ENCODE results near the gene UPK3A. TPM values are rescaled to one million over a fixed set of nuclear protein-coding genes. Genes with fewer than 3 reads are reported as not detected.
"Not testable (repeated sequence)": the region's sequence is repeated elsewhere in the genome, so short reads cannot be mapped to it uniquely, and the experiment has no call there.

UPK3A gene
- total RNA-seq, 2 donors from 2014 or later = 0.34 TPM; not detected in 1

GRCh38 chr22:45271667-45272201 is 13.0 kb upstream of the UPK3A start:
- DNase-seq = peak in 1 of 2 donors; percentile 64
- intact Hi-C loops (cut with DNase I, micrococcal nuclease) = no loop called here
- no peak for ATAC-seq

GRCh38 chr22:45272498-45272897 is 12.3 kb upstream of the UPK3A start:
- intact Hi-C loops (cut with DNase I, micrococcal nuclease) = no loop called here
- DNase-seq = no peak
- ATAC-seq = no peak

GRCh38 chr22:45273452-45274075 is 11.2 kb upstream of the UPK3A start:
- DNase-seq = peak; percentile 74 to 88
- intact Hi-C loops (cut with DNase I, micrococcal nuclease) = no loop called here
- ATAC-seq = peak; percentile 85

GRCh38 chr22:45276507-45277105 is 8.1 kb upstream of the UPK3A start:
- intact Hi-C loops (cut with DNase I, micrococcal nuclease) = no loop called here
- ATAC-seq = no peak
- no peak for DNase-seq

DNA sequence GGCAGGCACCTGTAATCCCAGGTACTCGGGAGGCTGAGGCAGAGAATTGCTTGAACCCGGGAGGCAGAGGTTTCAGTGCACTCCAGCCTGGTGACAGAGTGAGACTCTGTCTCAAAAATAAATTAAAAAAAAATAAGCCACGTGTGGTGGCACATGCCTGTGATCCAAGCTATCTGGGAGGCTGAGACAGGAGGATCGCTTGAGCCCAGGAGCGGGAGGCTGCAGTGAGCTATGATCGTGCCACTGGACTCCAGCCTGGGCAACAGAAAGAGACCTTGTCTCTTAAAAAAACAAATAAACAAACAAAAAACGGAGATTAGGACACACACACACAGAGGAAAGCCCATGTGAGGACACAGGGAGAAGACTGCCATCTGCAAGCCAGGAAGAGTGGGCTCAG is 7.0 kb upstream of the UPK3A start:
- intact Hi-C loops (cut with DNase I, micrococcal nuclease); DNase-seq; ATAC-seq: not testable (repeated sequence)

- intact Hi-C loops (cut with DNase I, micrococcal nuclease) = no loop called here
- no peak for DNase-seq
- no peak for ATAC-seq
Observed at GRCh38 chr22:45278125-45278524, 6.6 kb upstream of the UPK3A start.

DNA sequence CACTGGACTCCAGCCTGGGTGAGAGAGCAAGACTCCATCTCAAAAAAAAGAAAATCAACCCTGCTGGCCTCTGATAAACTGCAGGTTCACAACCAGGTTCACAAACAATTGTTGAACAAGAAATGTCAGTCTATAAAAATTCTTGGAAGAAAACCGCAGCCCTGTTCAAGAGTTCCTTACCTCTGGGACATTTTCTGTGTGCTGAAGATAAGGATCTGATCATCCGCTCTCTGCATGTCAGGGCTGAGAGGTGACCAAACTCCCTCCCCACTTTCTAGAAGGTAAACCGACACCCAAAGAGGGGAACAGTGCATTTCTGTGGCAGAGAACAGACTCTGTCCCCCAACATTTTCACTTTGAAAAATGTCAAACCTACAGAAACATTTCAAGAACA is 4.2 kb upstream of the UPK3A start:
- ATAC-seq (no peak), DNase-seq (no peak)
- intact Hi-C loops (cut with DNase I, micrococcal nuclease) = no loop called here

- DNase-seq = no peak
- intact Hi-C loops (cut with DNase I, micrococcal nuclease) = no loop called here
- ATAC-seq = no peak
Observed at GRCh38 chr22:45281010-45281409, 3.7 kb upstream of the UPK3A start.

- ATAC-seq (no peak), DNase-seq (no peak)
- intact Hi-C loops (cut with DNase I, micrococcal nuclease) = no loop called here
Observed at GRCh38 chr22:45285263-45286058, 712 bp downstream of the UPK3A start.

- DNase-seq = no peak
- no peak for ATAC-seq
- intact Hi-C loops (cut with DNase I, micrococcal nuclease) = no loop called here
Observed at GRCh38 chr22:45286854-45287551, 2.3 kb downstream of the UPK3A start.

GRCh38 chr22:45290410-45290936 is 5.7 kb downstream of the UPK3A start:
- ATAC-seq (peak; percentile 67), DNase-seq (peak; percentile 67 to 74)
- intact Hi-C loops (cut with DNase I, micrococcal nuclease) = no loop called here

DNA sequence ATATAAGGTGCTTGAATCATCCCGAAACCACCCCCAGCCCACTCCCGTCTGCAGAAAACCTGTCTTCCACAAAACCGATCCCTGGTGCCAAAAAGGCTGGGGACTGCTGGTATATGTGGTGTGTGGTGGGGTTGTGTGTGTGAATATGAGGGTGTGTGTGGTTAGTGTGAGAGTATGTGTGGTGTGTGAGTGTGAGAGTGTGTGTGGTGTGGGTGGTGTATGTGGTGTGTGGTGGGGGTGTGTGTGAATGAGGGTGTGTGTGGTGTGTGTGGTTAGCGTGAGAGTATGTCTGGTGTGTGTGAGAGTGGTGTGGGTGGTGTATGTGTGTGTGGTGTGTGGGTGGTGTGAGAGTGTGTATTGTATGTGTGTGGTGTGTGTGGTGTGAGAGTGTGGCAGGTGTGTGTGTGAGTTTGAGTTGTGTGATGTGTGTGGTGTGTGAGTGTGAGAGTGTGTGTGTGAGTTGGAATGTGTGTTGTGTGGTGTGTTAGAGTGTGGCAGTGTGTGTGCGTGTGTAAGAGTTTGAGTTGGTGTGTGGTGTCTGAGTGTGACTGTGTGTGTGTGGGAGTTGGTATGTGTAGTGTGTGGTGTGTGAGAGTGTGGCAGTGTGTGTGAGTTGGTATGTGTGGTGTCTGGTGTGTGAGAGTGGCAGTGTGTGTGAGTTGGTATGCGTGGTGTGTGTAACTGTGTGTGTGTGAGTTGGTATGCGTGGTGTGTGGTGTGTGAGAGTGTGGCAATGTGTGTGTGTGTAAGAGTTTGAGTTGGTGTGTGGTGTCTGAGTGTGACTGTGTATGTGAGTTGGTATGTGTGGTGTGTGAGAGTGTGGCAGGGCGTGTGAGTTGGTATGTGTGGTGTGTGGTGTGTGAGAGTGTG is 6.5 kb downstream of the UPK3A start:
- DNase-seq = no peak
- intact Hi-C loops (cut with DNase I, micrococcal nuclease) = no loop called here
- no peak for ATAC-seq

GRCh38 chr22:45291931-45292290 is 7.2 kb downstream of the UPK3A start:
- no peak for DNase-seq
- intact Hi-C loops (cut with DNase I, micrococcal nuclease) = no loop called here
- ATAC-seq = no peak

GRCh38 chr22:45292731-45293442 is 8.1 kb downstream of the UPK3A start:
- DNase-seq = peak in 1 of 2 donors; percentile 25
- intact Hi-C loops (cut with DNase I, micrococcal nuclease) = no loop called here

DNA sequence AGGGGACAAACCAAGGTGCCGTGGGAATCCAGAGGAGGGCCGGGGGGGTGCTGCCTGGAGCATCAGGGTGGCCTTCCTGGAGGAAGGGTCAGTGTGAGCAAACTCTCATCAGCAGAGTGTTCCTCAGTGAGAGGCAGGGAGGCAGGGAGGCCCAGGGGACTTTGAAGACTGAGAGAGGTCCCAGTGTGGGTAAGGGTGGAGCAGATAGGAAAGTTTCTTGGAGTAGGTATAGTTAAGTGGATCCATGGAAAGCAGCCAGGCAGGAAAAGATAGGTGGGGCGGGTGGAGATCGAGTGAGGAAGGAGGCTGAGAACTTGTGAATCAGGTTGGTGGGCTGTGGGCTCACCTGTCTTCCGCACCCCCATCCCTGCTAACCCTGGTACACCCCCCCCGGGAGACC is 9.3 kb downstream of the UPK3A start:
- intact Hi-C loops (cut with DNase I, micrococcal nuclease) = no loop called here
- DNase-seq = no peak
- ATAC-seq = peak; percentile 28

More at GRCh38 chr22:45292731-45293442, 8.1 kb downstream of the UPK3A start:
- ATAC-seq = no peak

DNA sequence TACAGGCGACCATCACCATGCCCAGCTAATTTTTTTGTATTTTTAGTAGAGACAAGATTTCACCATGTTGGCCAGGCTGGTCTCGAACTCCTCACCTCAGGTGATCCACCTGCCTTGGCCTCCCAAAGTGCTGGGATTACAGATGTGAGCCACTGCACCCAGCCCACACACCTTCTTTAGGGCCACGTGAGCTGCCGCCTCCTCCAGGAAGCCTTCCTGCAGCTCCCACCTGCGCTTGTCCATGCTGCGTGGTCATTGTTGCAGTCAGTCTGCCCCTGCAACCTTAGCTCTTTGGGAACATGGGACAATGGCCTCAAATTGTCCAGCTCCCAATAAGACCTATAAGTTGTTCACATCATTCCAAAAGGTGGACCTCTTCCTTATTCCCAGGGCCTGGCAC is 10.3 kb downstream of the UPK3A start:
- intact Hi-C loops (cut with DNase I, micrococcal nuclease); DNase-seq; ATAC-seq: not testable (repeated sequence)

- ATAC-seq (no peak), DNase-seq (no peak)
- intact Hi-C loops (cut with DNase I, micrococcal nuclease) = no loop called here
Observed at GRCh38 chr22:45295492-45295891, 10.7 kb downstream of the UPK3A start.
